ENCODE data around the gene CYP2A6. TPM values are rescaled to one million over a fixed set of nuclear protein-coding genes. Genes with fewer than 3 reads are reported as not detected.
"Not testable (repeated sequence)": the region's sequence is repeated elsewhere in the genome, so short reads cannot be mapped to it uniquely, and the experiment has no call there.

The CYP2A6 gene
- total RNA-seq, 1 donor from 2014 or later: not detected

DNA sequence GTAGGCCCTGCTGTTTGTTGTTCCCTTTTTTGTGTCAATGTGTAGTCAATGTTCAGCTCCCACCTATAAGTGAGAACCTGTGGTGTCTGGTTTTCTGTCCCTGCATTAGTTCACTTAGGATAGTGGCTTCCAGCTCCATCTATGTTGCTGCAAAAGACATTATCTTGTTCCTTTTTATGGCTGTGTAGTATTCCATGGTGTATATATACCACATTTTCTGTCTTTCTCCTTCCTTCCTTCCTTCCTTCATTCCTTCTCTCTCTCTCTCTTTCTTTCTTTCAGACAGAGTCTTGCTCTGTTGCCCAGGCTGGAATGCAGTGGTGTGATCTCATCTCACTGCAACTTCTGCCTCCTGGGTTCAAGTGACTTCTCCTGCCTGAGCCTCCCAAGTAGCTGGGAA, 21.0 kb downstream of the CYP2A6 start:
- Mint-ChIP-seq H3K27ac (no peak overlapping the region), H3K4me1 (no peaks in the 10 kb centered on the region), H3K4me3 (no peak overlapping the region), H3K9me3 (peaks cover 5% of the 10 kb centered on the region), H3K36me3 (ENCODE audit: low read depth) (peaks cover 17% of the 10 kb centered on the region), H3K27me3 (no peaks in the 10 kb centered on the region)
- TF ChIP-seq, protein P1, sequence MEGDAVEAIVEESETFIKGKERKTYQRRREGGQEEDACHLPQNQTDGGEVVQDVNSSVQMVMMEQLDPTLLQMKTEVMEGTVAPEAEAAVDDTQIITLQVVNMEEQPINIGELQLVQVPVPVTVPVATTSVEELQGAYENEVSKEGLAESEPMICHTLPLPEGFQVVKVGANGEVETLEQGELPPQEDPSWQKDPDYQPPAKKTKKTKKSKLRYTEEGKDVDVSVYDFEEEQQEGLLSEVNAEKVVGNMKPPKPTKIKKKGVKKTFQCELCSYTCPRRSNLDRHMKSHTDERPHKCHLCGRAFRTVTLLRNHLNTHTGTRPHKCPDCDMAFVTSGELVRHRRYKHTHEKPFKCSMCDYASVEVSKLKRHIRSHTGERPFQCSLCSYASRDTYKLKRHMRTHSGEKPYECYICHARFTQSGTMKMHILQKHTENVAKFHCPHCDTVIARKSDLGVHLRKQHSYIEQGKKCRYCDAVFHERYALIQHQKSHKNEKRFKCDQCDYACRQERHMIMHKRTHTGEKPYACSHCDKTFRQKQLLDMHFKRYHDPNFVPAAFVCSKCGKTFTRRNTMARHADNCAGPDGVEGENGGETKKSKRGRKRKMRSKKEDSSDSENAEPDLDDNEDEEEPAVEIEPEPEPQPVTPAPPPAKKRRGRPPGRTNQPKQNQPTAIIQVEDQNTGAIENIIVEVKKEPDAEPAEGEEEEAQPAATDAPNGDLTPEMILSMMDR (IDR thresholded peaks at IDR 0.05): no peak
- no peak for DNase-seq
- intact Hi-C loops (cut with micrococcal nuclease): no loop called here
- ChIA-PET POLR2A (no interaction called here), CTCF (no interaction called here)
- ATAC-seq (ENCODE audit: low read depth): no peak

DNA sequence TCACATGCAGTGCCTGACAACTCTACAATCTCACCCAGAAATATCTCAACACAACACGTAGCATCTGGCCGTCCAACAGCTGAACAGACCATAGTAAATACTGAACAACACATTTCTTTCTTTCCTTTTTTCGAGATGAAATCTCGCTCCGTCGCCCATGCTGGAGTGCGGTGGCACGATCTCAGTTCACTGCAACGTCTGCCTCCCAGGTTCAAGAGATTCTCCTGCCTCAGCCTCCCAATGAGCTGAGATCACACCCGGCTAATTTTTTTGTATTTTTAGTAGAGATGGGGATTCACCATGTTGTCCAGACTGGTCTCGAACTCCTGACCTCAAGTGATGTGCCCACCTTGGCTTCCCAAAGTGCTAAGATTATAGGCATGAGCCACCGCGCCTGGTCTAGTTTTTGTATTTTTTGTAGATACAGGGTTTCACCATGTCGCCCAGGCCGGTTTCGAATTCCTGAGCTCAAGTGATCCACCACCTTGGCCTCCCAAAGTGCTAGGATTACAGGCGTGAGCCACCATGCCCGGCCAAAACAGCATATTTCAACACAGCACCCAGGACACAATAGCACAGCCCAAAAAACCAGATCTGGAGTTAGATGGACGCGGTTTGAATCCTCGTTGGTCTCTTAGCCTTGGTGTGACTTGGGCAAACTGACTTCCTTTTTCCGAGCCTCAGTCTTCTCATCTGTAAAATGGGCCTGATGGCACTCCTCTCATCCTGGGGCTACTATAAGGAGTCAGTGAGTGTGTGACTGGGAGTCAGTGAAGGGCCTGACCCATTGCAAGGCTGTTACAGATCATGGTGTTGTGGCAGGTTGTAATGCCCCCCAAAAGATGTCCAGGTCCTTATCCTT, 22.6 kb downstream of the CYP2A6 start:
- H3K27ac Mint-ChIP-seq: no peak overlapping the region
- ChIA-PET POLR2A (no interaction called here), CTCF (no interaction called here)
- H3K4me3 Mint-ChIP-seq: no peak overlapping the region
- TF ChIP-seq, protein P1 (IDR thresholded peaks at IDR 0.05): no peak
- H3K4me1 Mint-ChIP-seq: peaks cover 7% of the 10 kb centered on the region
- no peaks in the 10 kb centered on the region for H3K27me3 Mint-ChIP-seq
- peaks cover 5% of the 10 kb centered on the region for H3K9me3 Mint-ChIP-seq
- intact Hi-C loops (cut with micrococcal nuclease): no loop called here
- no peak for DNase-seq
- H3K36me3 Mint-ChIP-seq (ENCODE audit: low read depth): peaks cover 17% of the 10 kb centered on the region
- ATAC-seq (ENCODE audit: low read depth): no peak

DNA sequence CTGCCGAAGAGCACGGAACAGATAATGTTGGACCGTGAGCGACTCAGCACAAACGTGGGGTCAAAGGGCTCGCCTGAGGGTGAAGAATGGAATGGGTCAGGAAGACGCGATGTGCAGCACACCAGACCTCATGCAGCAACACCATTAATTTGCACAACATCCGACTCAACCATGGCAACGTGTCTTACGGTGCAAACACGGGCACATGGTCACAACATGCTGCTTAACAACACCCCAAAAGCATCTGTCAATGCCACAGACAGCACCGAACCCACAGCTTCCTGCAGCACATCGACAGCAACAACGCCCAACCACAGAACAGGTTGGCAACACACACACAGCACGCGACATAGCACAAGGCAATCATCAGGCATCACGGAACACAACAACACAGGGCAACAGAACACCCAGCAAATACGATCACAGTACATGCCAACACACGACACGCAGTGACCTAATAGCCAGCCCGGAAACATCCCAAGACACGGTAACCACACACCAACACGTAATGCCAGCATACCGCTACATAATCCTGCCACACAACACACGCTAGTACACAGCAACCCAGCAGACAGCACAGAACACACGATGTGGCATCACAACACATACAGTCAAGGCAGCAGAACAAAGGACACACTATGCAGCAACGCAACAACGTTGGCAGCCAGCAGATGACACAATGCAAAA, 23.4 kb downstream of the CYP2A6 start:
- ATAC-seq (ENCODE audit: low read depth); CTCF ChIA-PET; DNase-seq; POLR2A ChIA-PET; H3K27me3 Mint-ChIP-seq; H3K27ac Mint-ChIP-seq; intact Hi-C loops (cut with micrococcal nuclease); H3K9me3 Mint-ChIP-seq; H3K4me3 Mint-ChIP-seq: not testable (repeated sequence)
- H3K36me3 Mint-ChIP-seq (ENCODE audit: low read depth): peaks cover 17% of the 10 kb centered on the region
- peaks cover 12% of the 10 kb centered on the region for H3K4me1 Mint-ChIP-seq

DNA sequence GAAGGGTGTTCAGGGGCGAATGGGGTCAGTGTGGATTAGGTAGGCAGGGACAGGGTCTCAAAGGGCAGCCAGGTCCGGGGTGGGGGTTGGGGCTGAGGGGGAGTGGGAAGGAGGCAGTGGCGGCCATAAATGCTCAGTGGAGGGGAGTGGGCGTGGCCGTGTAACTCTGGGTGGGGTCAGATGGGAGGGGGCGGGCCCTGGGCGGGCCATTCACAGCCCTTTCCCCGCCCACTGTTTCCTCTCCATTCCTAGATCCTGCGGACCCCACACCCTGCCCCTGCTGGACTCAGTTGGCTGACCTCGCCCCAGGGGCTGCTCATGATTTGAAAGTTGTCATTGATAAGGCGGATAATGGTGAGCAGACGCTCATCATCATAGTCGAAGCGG, 23.9 kb downstream of the CYP2A6 start:
- H3K27me3 Mint-ChIP-seq; CTCF ChIA-PET; intact Hi-C loops (cut with micrococcal nuclease); POLR2A ChIA-PET; ATAC-seq (ENCODE audit: low read depth); H3K27ac Mint-ChIP-seq; H3K4me3 Mint-ChIP-seq; H3K9me3 Mint-ChIP-seq; DNase-seq: not testable (repeated sequence)
- Mint-ChIP-seq H3K36me3 (ENCODE audit: low read depth) (peaks cover 17% of the 10 kb centered on the region), H3K4me1 (peaks cover 12% of the 10 kb centered on the region)

DNA sequence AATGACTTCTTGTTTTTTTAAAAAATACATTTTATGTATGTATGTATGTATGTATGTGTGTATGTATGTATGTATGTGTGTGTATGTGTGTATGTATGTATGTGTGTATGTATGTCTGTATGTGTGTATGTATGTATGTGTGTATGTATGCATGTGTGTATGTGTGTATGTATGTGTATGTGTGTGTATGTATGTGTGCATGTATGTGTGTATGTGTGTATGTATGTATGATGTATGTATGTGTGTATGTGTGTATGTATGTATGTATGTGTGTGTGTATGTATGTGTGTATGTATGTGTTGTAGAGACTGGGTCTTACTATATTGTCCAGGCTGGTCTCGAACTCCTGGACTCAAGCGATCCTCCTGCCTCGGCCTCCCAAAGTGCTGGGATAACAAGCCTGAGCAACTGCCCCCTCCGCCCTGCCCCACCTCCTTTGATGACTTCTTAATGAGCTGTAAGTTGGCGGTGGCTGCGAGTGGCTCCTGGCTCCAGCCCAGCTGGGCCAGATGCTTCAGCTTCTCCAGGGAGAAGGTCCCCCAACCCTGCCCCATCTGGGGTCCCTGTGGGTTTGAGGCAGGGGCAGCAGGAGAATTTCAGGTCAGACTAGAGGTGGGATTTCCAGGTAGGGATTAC, 24.7 kb downstream of the CYP2A6 start:
- Mint-ChIP-seq H3K36me3 (ENCODE audit: low read depth) (peaks cover 17% of the 10 kb centered on the region), H3K4me1 (peaks cover 12% of the 10 kb centered on the region)
- H3K27ac Mint-ChIP-seq; ATAC-seq (ENCODE audit: low read depth); DNase-seq; H3K9me3 Mint-ChIP-seq; H3K4me3 Mint-ChIP-seq; POLR2A ChIA-PET; intact Hi-C loops (cut with micrococcal nuclease); H3K27me3 Mint-ChIP-seq; CTCF ChIA-PET: not testable (repeated sequence)

DNA sequence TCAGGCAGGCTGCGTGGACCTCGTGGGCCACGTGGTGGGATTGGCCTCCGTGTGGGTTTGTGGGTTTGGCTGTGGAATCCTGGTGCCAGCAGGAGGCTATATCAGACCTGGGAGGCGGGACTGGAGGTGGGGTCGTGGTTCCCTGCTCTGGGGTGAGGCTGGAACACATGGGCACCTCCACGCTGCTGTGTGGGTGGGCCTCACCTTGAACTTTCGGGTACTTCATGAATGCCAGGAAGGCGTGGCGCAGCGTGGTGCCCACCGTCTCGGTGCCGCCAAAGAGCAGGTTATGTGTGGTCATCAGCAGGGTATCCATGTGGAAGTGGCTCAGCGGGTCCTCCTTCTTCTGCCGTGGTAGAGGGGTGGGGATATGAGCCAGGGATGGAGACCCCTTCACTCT, 25.3 kb downstream of the CYP2A6 start:
- POLR2A ChIA-PET; H3K9me3 Mint-ChIP-seq; H3K27ac Mint-ChIP-seq; DNase-seq; ATAC-seq (ENCODE audit: low read depth); intact Hi-C loops (cut with micrococcal nuclease); CTCF ChIA-PET; H3K4me3 Mint-ChIP-seq; H3K27me3 Mint-ChIP-seq: not testable (repeated sequence)
- H3K36me3 Mint-ChIP-seq (ENCODE audit: low read depth): peaks cover 17% of the 10 kb centered on the region
- H3K4me1 Mint-ChIP-seq: peaks cover 12% of the 10 kb centered on the region

DNA sequence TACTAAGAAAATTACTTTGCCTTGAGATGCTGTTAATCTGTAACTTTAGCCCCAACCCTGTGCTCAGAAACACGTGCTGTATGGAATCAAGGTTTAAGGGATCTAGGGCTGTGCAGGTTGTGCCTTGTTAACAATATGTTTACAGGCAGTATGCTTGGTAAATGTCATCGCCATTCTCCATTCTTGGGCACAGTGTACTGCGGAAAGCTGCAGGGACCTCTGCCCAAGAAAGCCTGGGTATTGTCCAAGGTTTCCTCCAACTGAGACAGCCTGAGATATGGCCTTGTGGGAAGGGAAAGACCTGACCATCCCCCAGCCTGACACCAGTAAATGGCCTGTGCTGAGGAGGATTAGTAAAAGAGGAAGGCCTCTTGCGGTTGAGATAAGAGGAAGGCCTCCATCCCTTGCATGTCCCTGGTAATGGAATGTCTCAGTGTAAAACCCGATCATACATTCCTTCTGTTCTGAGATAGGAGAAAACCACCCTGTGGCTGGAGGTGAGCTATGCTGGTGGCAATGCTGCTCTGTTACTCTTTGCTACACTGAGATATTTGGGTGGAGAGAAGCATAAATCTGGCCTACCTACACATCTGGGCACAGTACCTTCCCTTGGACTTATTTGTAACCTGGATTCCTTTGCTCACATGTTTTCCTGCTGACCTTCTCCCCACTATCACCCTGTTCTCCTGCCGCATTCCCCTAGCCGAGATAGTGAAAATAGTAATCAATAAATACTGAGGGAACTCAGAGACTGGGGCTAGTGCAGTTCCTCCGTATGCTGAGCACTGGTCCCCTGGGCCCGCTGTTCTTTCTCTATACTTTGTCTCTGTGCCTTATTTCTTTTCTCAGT, 27.3 kb downstream of the CYP2A6 start:
- CTCF ChIA-PET: interaction anchor here (0.9 kb wide), 1 partner anchor 160 kb away, joined by 3 read pairs; no protein-coding TSS in a partner anchor
- intact Hi-C loops (cut with micrococcal nuclease); H3K9me3 Mint-ChIP-seq; DNase-seq; H3K4me3 Mint-ChIP-seq; ATAC-seq (ENCODE audit: low read depth); H3K36me3 Mint-ChIP-seq (ENCODE audit: low read depth); H3K27me3 Mint-ChIP-seq; H3K27ac Mint-ChIP-seq; POLR2A ChIA-PET: not testable (repeated sequence)
- peaks cover 29% of the 10 kb centered on the region for H3K4me1 Mint-ChIP-seq
